ENCODE data around the gene NEURL1B. TPM values are rescaled to one million over a fixed set of nuclear protein-coding genes. Genes with fewer than 3 reads are reported as not detected.

Gene NEURL1B
- total RNA-seq, 1 donor from 2014 or later: 1.5 TPM

GRCh38 chr5:172623313-172623980, 17.6 kb upstream of the NEURL1B start:
- Mint-ChIP-seq H3K4me1 (ENCODE audit: unreplicated experiment) (no peaks in the 10 kb centered on the region), H3K27me3 (ENCODE audit: unreplicated experiment) (peaks cover 40% of the 10 kb centered on the region), H3K4me3 (ENCODE audit: unreplicated experiment) (no peak overlapping the region), H3K36me3 (ENCODE audit: unreplicated experiment) (no peaks in the 10 kb centered on the region), H3K9me3 (ENCODE audit: unreplicated experiment) (no peaks in the 10 kb centered on the region), H3K27ac (ENCODE audit: unreplicated experiment) (no peak overlapping the region)
- DNase-seq (ENCODE audit: extremely low spot score, unreplicated experiment): no peak
- TF ChIP-seq CTCF (IDR thresholded peaks at IDR 0.05): no peak

GRCh38 chr5:172624083-172624995, 16.7 kb upstream of the NEURL1B start:
- no peaks in the 10 kb centered on the region for H3K9me3 Mint-ChIP-seq (ENCODE audit: unreplicated experiment)
- peaks cover 47% of the 10 kb centered on the region for H3K27me3 Mint-ChIP-seq (ENCODE audit: unreplicated experiment)
- H3K27ac Mint-ChIP-seq (ENCODE audit: unreplicated experiment): no peak overlapping the region

GRCh38 chr5:172624996-172625964, 15.8 kb upstream of the NEURL1B start:
- Mint-ChIP-seq H3K36me3 (ENCODE audit: unreplicated experiment) (no peaks in the 10 kb centered on the region), H3K27ac (ENCODE audit: unreplicated experiment) (no peak overlapping the region), H3K4me3 (ENCODE audit: unreplicated experiment) (no peak overlapping the region), H3K4me1 (ENCODE audit: unreplicated experiment) (no peaks in the 10 kb centered on the region), H3K27me3 (ENCODE audit: unreplicated experiment) (peaks cover 55% of the 10 kb centered on the region), H3K9me3 (ENCODE audit: unreplicated experiment) (no peaks in the 10 kb centered on the region)
- DNase-seq (ENCODE audit: extremely low spot score, unreplicated experiment): no peak
- TF ChIP-seq CTCF (IDR thresholded peaks at IDR 0.05): no peak

More at GRCh38 chr5:172624083-172624995, 16.7 kb upstream of the NEURL1B start:
- no peaks in the 10 kb centered on the region for H3K4me1 Mint-ChIP-seq (ENCODE audit: unreplicated experiment)
- H3K4me3 Mint-ChIP-seq (ENCODE audit: unreplicated experiment): no peak overlapping the region
- no peaks in the 10 kb centered on the region for H3K36me3 Mint-ChIP-seq (ENCODE audit: unreplicated experiment)
- no peak for DNase-seq (ENCODE audit: extremely low spot score, unreplicated experiment)
- TF ChIP-seq CTCF (IDR thresholded peaks at IDR 0.05): no peak

GRCh38 chr5:172626031-172626581, 15.0 kb upstream of the NEURL1B start:
- H3K36me3 Mint-ChIP-seq (ENCODE audit: unreplicated experiment): no peaks in the 10 kb centered on the region
- no peaks in the 10 kb centered on the region for H3K9me3 Mint-ChIP-seq (ENCODE audit: unreplicated experiment)
- TF ChIP-seq CTCF (IDR thresholded peaks at IDR 0.05): no peak
- DNase-seq (ENCODE audit: extremely low spot score, unreplicated experiment): no peak
- no peak overlapping the region for H3K27ac Mint-ChIP-seq (ENCODE audit: unreplicated experiment)
- H3K4me1 Mint-ChIP-seq (ENCODE audit: unreplicated experiment): no peaks in the 10 kb centered on the region
- H3K4me3 Mint-ChIP-seq (ENCODE audit: unreplicated experiment): no peak overlapping the region
- H3K27me3 Mint-ChIP-seq (ENCODE audit: unreplicated experiment): peaks cover 60% of the 10 kb centered on the region

Data from osteocyte (in vitro differentiated cells).